CD4-positive, alpha-beta memory T cell (primary cell): ENCODE data around the gene RMDN3. TPM values are rescaled to one million over a fixed set of nuclear protein-coding genes. Genes with fewer than 3 reads are reported as not detected.

ENCODE experiments used
- CTCF ChIA-PET: fragments of 350-600 bp; sonication (Branson Sonifier 250); formaldehyde crosslinking; loops from one replicate; lab custom pipeline; 2021; ENCODE audit warnings: inconsistent platforms; ENCODE audit not compliant: partially characterized antibody; lab: Charles Lee
- POLR2A ChIA-PET: fragments of 350-600 bp; sonication (Branson Sonifier 250); formaldehyde crosslinking; loops from one replicate; lab custom pipeline; 2021; ENCODE audit not compliant: partially characterized antibody; lab: Charles Lee
- DNase-seq, 5 donors: peaks; one replicate each; pipeline versions ENCODE4 v3.0.0 to v3.0.0-alpha.2; 2020 to 2022; ENCODE audit warnings: mixed read lengths in 1 of 5
- H3K27ac ChIP-seq: one replicate; pipeline ENCODE4 v1.7.0; 2013; ENCODE audit warnings: low read depth, low read length
- H3K27me3 ChIP-seq: 2 replicates; pipeline ENCODE4 v1.7.0; 2013; ENCODE audit warnings: mild to moderate bottlenecking, low read length, moderate library complexity; ENCODE audit not compliant: insufficient read depth
- H3K36me3 ChIP-seq: 2 replicates; pipeline ENCODE4 v1.7.0; 2013; ENCODE audit warnings: mild to moderate bottlenecking, low read length, moderate library complexity; ENCODE audit not compliant: insufficient read depth
- H3K4me1 ChIP-seq: 2 replicates; pipeline ENCODE4 v1.7.0; 2013; ENCODE audit warnings: mild to moderate bottlenecking, low read length, moderate library complexity; ENCODE audit not compliant: insufficient read depth
- H3K4me3 ChIP-seq, 2 donors: one replicate each; pipeline ENCODE4 v1.7.0; 2013; ENCODE audit warnings: low read length in 2 of 2, mild to moderate bottlenecking in 1 of 2
- H3K9me3 ChIP-seq, 2 donors: one replicate each; pipeline ENCODE4 v1.7.0; 2013; ENCODE audit warnings: low read length in 2 of 2, control low read depth in 1 of 2; ENCODE audit not compliant: control insufficient read depth in 1 of 2
- H3K27ac Mint-ChIP-seq, 7 donors: one replicate each; pipeline ENCODE4 v1.8.0; 2020 to 2021; ENCODE audit warnings: mixed read lengths in 7 of 7, mild to moderate bottlenecking in 6 of 7, inconsistent platforms in 3 of 7, moderate library complexity in 3 of 7
- H3K27me3 Mint-ChIP-seq, 2 donors: one replicate each; pipeline ENCODE4 v1.8.0; 2020 to 2021; ENCODE audit warnings: mixed read lengths in 2 of 2
- H3K36me3 Mint-ChIP-seq, 2 donors: one replicate each; pipeline ENCODE4 v1.8.0; 2020 to 2021; ENCODE audit warnings: mixed read lengths in 2 of 2, inconsistent platforms in 1 of 2, mild to moderate bottlenecking in 1 of 2
- H3K4me1 Mint-ChIP-seq, 4 donors: one replicate each; pipeline ENCODE4 v1.8.0; 2020 to 2021; ENCODE audit warnings: mixed read lengths in 4 of 4, mild to moderate bottlenecking in 1 of 4
- H3K4me3 Mint-ChIP-seq, 8 donors: one replicate each; pipeline ENCODE4 v1.8.0; 2020 to 2021; ENCODE audit warnings: mixed read lengths in 8 of 8, mild to moderate bottlenecking in 7 of 8, moderate library complexity in 6 of 8, inconsistent platforms in 3 of 8
- H3K9me3 Mint-ChIP-seq, 8 donors: one replicate each; pipeline ENCODE4 v1.8.0; 2020 to 2021; ENCODE audit warnings: mixed read lengths in 8 of 8, mild to moderate bottlenecking in 5 of 8, inconsistent platforms in 3 of 8, moderate library complexity in 1 of 8
- intact Hi-C: fragments of 100-400 bp; cut with micrococcal nuclease; formaldehyde crosslinking; loops from one replicate; pipeline ENCODE4 v1.15.1; 2023
- polyA plus RNA-seq, 2 donors: library from polyadenylated mRNA; unstranded; fragments of 300-500 nt; fragmentation: Illumina TruSeq; gene quantifications; one replicate each; pipeline ENCODE4 v1.2.3, GENCODE V29; 2021
- total RNA-seq, 2 experiments: library from RNA; stranded (reverse); gene quantifications; one replicate each; pipeline ENCODE4 v1.2.3, GENCODE V29; 2021

Gene RMDN3
- total and polyA plus RNA-seq, 4 experiments from 2014 or later = 24.5 to 35.9 (median 27.8) TPM

- DNase-seq = no peak
- peaks cover 6% of the 10 kb centered on the region for H3K36me3 ChIP-seq
- Mint-ChIP-seq H3K27ac (peak overlapping the region in 1 of 7 donors; percentile 36), H3K9me3 (no peaks in the 10 kb centered on the region), H3K4me3 (no peak overlapping the region), H3K36me3 (peaks cover 12 to 18% of the 10 kb centered on the region in 2 donors), H3K27me3 (no peaks in the 10 kb centered on the region), H3K4me1 (peaks cover 14 to 25% (median 22%) of the 10 kb centered on the region in 4 donors)
- ChIA-PET CTCF (interaction anchor here (1.6 to 3.0 kb wide), 2 partner anchors 9 to 11 kb away, joined by 6 to 9 read pairs; no protein-coding TSS in a partner anchor), POLR2A (no interaction called here)
- intact Hi-C loops = no loop called here
- no peaks in the 10 kb centered on the region for H3K9me3 ChIP-seq
- H3K27ac ChIP-seq = no peak overlapping the region
- no peaks in the 10 kb centered on the region for H3K27me3 ChIP-seq
- H3K4me1 ChIP-seq = peaks cover 5% of the 10 kb centered on the region
- H3K4me3 ChIP-seq = no peak overlapping the region
Measured at GRCh38 chr15:40793216-40793989, 38.3 kb upstream of the RMDN3 start.

GRCh38 chr15:40792394-40792793 lies 37.3 kb upstream of the RMDN3 start:
- intact Hi-C loops = no loop called here
- Mint-ChIP-seq H3K27ac (no peak overlapping the region), H3K36me3 (peaks cover 8 to 14% of the 10 kb centered on the region in 2 donors), H3K9me3 (no peaks in the 10 kb centered on the region), H3K27me3 (no peaks in the 10 kb centered on the region), H3K4me3 (no peak overlapping the region), H3K4me1 (peaks cover 18 to 27% (median 24%) of the 10 kb centered on the region in 4 donors)
- CTCF ChIA-PET = interaction anchor here (1.6 to 3.0 kb wide), 2 partner anchors 10 kb away, joined by 6 to 9 read pairs; no protein-coding TSS in a partner anchor
- no peak for DNase-seq
- POLR2A ChIA-PET = interaction anchor here (0.8 kb wide), 1 partner anchor 48 kb away, joined by 3 read pairs; no protein-coding TSS in a partner anchor
- no peak overlapping the region for H3K27ac ChIP-seq
- H3K9me3 ChIP-seq = no peaks in the 10 kb centered on the region
- H3K4me1 ChIP-seq = peaks cover 14% of the 10 kb centered on the region
- no peak overlapping the region for H3K4me3 ChIP-seq
- no peaks in the 10 kb centered on the region for H3K27me3 ChIP-seq
- peaks cover 6% of the 10 kb centered on the region for H3K36me3 ChIP-seq

- ChIA-PET CTCF (interaction anchor here (0.6 to 0.8 kb wide), 2 partner anchors 8 to 12 kb away, joined by 3 to 4 read pairs; no protein-coding TSS in a partner anchor), POLR2A (interaction anchor here (0.6 kb wide), 1 partner anchor 26 kb away, joined by 3 read pairs; no protein-coding TSS in a partner anchor)
- H3K36me3 Mint-ChIP-seq = peaks cover 8 to 9% of the 10 kb centered on the region in 2 donors
- no peaks in the 10 kb centered on the region for H3K27me3 ChIP-seq
- no peaks in the 10 kb centered on the region for H3K9me3 Mint-ChIP-seq
- no peaks in the 10 kb centered on the region for H3K9me3 ChIP-seq
- H3K27ac Mint-ChIP-seq = no peak overlapping the region
- H3K27me3 Mint-ChIP-seq = no peaks in the 10 kb centered on the region
- H3K27ac ChIP-seq = no peak overlapping the region
- H3K4me1 Mint-ChIP-seq = peaks cover 23 to 31% (median 28%) of the 10 kb centered on the region in 4 donors
- H3K4me3 ChIP-seq = no peak overlapping the region
- intact Hi-C loops = no loop called here
- H3K36me3 ChIP-seq = peaks cover 6% of the 10 kb centered on the region
- H3K4me3 Mint-ChIP-seq = no peak overlapping the region
- no peak for DNase-seq
- peaks cover 23% of the 10 kb centered on the region for H3K4me1 ChIP-seq
Measured at GRCh38 chr15:40790718-40791117, 35.7 kb upstream of the RMDN3 start.

GRCh38 chr15:40789999-40790398 lies 34.9 kb upstream of the RMDN3 start:
- no peaks in the 10 kb centered on the region for H3K27me3 ChIP-seq
- Mint-ChIP-seq H3K9me3 (no peaks in the 10 kb centered on the region), H3K4me3 (no peak overlapping the region), H3K36me3 (peaks cover 8 to 9% of the 10 kb centered on the region in 2 donors), H3K4me1 (peaks cover 20 to 31% (median 27%) of the 10 kb centered on the region in 4 donors), H3K27ac (no peak overlapping the region), H3K27me3 (no peaks in the 10 kb centered on the region)
- H3K36me3 ChIP-seq = peaks cover 6% of the 10 kb centered on the region
- H3K4me1 ChIP-seq = peaks cover 23% of the 10 kb centered on the region
- H3K27ac ChIP-seq = no peak overlapping the region
- DNase-seq = no peak
- no peaks in the 10 kb centered on the region for H3K9me3 ChIP-seq
- ChIA-PET POLR2A (no interaction called here), CTCF (interaction anchor here (0.6 kb wide), 1 partner anchor 8 kb away, joined by 4 read pairs; no protein-coding TSS in a partner anchor)
- intact Hi-C loops = no loop called here
- H3K4me3 ChIP-seq = no peak overlapping the region

- DNase-seq = no peak
- ChIA-PET POLR2A (interaction anchor here (0.6 to 1.2 kb wide), 3 partner anchors 18 to 103 kb away, joined by 3 read pairs; partner anchors contain the start of genes DNAJC17, RAD51 and ZFYVE19), CTCF (interaction anchor here (2.1 kb wide), 1 partner anchor 197 kb away, joined by 9 read pairs; the partner anchor contains the start of gene KNL1)
- Mint-ChIP-seq H3K27ac (no peak overlapping the region), H3K9me3 (no peaks in the 10 kb centered on the region), H3K4me3 (peak overlapping the region in 3 of 8 donors; percentile 0 to 39 (median 37)), H3K36me3 (peaks cover 8 to 9% of the 10 kb centered on the region in 2 donors), H3K27me3 (no peaks in the 10 kb centered on the region), H3K4me1 (peaks cover 20 to 31% (median 27%) of the 10 kb centered on the region in 4 donors)
- H3K9me3 ChIP-seq = no peaks in the 10 kb centered on the region
- no peak overlapping the region for H3K27ac ChIP-seq
- H3K4me3 ChIP-seq = no peak overlapping the region
- peaks cover 6% of the 10 kb centered on the region for H3K36me3 ChIP-seq
- peaks cover 23% of the 10 kb centered on the region for H3K4me1 ChIP-seq
- no peaks in the 10 kb centered on the region for H3K27me3 ChIP-seq
- intact Hi-C loops = no loop called here
Measured at GRCh38 chr15:40789119-40789518, 34.1 kb upstream of the RMDN3 start.

GRCh38 chr15:40787991-40788390 lies 32.9 kb upstream of the RMDN3 start:
- peak overlapping the region in 3 of 7 donors; percentile 12 to 83 (median 75) for H3K27ac Mint-ChIP-seq
- H3K27me3 Mint-ChIP-seq = no peaks in the 10 kb centered on the region

More at GRCh38 chr15:40787991-40788390, 32.9 kb upstream of the RMDN3 start:
- intact Hi-C loops = loop anchor here (2.0 kb wide), 1 partner anchor 19 kb away; the partner anchor contains the start of genes DNAJC17 and ZFYVE19
- peaks cover 20 to 34% (median 25%) of the 10 kb centered on the region in 4 donors for H3K4me1 Mint-ChIP-seq
- ChIA-PET POLR2A (interaction anchor here (0.7 to 1.2 kb wide), 5 partner anchors 9 to 98 kb away, joined by 3 to 4 read pairs (median 3); partner anchors contain the start of genes DNAJC17, RAD51 and ZFYVE19), CTCF (interaction anchor here (1.4 to 7.9 kb wide), 5 partner anchors 87 to 198 kb away, joined by 3 to 120 read pairs (median 6); partner anchors contain the start of genes KNL1 and VPS18)
- Histone ChIP-seq H3K27me3 (no peaks in the 10 kb centered on the region), H3K9me3 (no peaks in the 10 kb centered on the region), H3K27ac (no peak overlapping the region), H3K36me3 (peaks cover 6% of the 10 kb centered on the region), H3K4me3 (no peak overlapping the region), H3K4me1 (peaks cover 23% of the 10 kb centered on the region)
- H3K4me3 Mint-ChIP-seq = peak overlapping the region in 3 of 8 donors; percentile 45 to 68 (median 53)
- H3K36me3 Mint-ChIP-seq = peaks cover 7 to 8% of the 10 kb centered on the region in 2 donors
- no peaks in the 10 kb centered on the region for H3K9me3 Mint-ChIP-seq
- DNase-seq = no peak
